ENCODE data around the gene ZSWIM4. TPM values are rescaled to one million over a fixed set of nuclear protein-coding genes. Genes with fewer than 3 reads are reported as not detected.
A peak's percentile ranks its signal among the peaks of the same experiment; 100 is the strongest.

ZSWIM4 gene
- total RNA-seq, 2 donors from 2014 or later: 3.4 to 12.5 TPM

DNA sequence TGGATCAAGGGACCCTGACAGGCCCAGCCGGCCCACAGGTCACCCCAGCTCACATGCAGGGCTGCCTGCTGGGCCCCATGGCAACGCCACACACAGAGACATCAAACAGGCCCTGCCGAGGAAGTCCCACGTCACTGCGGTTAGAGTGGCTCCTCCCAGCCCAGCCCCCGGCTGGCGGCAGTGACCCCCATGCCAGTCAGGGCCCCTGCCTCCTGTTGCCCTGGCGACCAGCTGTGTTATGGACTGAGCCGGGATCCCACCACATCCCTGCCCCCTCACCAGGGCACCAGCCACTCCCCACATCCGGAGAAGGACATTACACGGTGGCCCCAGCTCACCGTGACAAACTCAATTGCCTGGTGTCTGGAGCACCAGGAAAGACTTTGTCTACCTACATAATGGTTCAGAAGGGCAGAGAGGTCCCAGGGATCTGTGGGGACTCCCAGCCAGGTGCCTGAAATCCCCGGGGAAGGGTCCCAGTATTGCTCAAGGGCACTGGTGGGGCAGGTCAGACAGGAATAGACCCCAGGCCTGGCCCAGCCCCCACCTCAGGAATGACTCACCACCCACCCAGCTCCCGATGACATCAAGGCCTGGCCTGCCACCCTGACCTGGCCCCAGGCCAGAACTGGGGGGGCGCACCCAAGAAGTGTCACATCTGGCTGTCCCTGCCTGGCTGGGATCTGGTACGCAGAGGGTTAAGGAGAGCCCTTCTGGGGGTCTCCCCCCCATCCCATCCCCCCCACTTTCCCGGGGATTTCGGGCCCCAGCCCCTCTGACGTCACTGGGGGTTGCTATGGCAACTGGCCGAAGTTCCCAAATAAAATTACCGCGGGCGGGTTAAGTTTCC, 51.5 kb downstream of the ZSWIM4 start:
- peak; percentile 63 for ATAC-seq
- Histone ChIP-seq H3K4me1 (peaks cover 69% of the 10 kb centered on the region), H3K27me3 (no peaks in the 10 kb centered on the region), H3K27ac (peak overlapping the region; percentile 95 to 100 (median 99)), H3K4me3 (no peak overlapping the region), H3K36me3 (replicated peaks in 1 of 2; ENCODE audit: insufficient read depth in 1 of 2, low read depth in 2 of 2) (no peaks in the 10 kb centered on the region), H3K9me3 (no peaks in the 10 kb centered on the region)
- 0 to 19% methylated on average over 3 to 22 of the region's 23 CpGs for WGBS, 2 donors
- intact Hi-C loops (cut with DNase I): no loop called here
- peak; percentile 92 to 97 (median 94) for DNase-seq
- TF ChIP-seq, protein P1, sequence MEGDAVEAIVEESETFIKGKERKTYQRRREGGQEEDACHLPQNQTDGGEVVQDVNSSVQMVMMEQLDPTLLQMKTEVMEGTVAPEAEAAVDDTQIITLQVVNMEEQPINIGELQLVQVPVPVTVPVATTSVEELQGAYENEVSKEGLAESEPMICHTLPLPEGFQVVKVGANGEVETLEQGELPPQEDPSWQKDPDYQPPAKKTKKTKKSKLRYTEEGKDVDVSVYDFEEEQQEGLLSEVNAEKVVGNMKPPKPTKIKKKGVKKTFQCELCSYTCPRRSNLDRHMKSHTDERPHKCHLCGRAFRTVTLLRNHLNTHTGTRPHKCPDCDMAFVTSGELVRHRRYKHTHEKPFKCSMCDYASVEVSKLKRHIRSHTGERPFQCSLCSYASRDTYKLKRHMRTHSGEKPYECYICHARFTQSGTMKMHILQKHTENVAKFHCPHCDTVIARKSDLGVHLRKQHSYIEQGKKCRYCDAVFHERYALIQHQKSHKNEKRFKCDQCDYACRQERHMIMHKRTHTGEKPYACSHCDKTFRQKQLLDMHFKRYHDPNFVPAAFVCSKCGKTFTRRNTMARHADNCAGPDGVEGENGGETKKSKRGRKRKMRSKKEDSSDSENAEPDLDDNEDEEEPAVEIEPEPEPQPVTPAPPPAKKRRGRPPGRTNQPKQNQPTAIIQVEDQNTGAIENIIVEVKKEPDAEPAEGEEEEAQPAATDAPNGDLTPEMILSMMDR (IDR thresholded peaks at IDR 0.05): no peak
- peak in 1 of 3 donors; percentile 14 for TF ChIP-seq POLR2A (IDR thresholded peaks at IDR 0.05)

DNA sequence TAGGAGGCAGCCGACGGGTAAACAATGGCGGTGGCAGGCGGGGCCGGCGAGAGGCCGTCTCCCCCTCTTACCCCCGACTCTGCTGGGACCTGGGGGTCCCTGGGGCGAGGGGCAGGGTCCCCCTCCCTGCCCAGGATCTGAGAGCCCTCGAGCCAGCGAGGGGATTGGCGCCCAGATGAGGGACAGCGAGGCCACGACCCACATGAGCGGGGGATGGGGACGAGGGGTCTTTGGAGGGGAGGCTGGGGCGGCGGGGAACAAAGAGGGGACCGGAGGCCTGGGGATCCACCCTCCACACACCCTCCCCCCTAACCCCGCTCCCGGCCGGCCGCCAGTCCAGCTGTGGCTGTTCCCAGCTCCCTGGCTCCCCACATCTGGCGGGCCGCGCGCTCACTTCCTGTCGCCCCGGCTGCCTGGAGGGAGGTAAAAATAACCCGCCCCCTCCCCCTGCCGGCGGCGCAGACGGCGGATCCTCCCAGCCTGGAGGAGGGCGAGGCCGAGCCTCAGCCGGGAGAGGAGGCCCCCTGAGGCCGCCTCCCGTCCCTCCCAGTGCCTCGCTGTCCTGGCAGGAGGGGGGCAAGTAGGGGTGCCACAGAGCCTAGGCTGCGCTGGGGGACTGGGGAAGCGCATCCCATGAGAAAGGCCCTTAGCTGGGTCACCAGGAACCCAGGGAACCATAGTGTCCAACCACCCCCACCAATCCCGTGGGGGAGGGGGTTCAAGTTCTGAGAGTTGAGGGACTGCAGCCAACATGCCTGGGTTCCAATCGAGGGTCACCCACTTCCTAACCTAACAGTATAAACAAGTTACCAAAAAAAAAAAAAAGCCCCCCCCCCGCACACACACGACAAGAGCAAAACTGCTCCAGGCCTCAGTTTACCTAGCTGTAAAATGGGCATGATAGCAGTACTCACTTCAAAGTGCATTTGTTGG, 52.4 kb downstream of the ZSWIM4 start:
- TF ChIP-seq POLR2A (IDR thresholded peaks at IDR 0.05): peak; percentile 86 to 93 (median 92)
- TF ChIP-seq, protein P1 (IDR thresholded peaks at IDR 0.05): peak in 5 of 7 experiments; percentile 21 to 56 (median 39)
- H3K4me3 ChIP-seq: no peak overlapping the region
- peak overlapping the region; percentile 95 to 100 (median 99) for H3K27ac ChIP-seq
- no peaks in the 10 kb centered on the region for H3K36me3 ChIP-seq (replicated peaks in 1 of 2; ENCODE audit: insufficient read depth in 1 of 2, low read depth in 2 of 2)
- no peaks in the 10 kb centered on the region for H3K27me3 ChIP-seq
- WGBS, 2 donors: 2 to 14% methylated on average over 8 to 44 of the region's 47 CpGs
- peak; percentile 92 to 95 (median 92) for DNase-seq
- peak; percentile 62 for ATAC-seq
- no peaks in the 10 kb centered on the region for H3K9me3 ChIP-seq
- intact Hi-C loops (cut with DNase I): no loop called here
- peaks cover 69% of the 10 kb centered on the region for H3K4me1 ChIP-seq

DNA sequence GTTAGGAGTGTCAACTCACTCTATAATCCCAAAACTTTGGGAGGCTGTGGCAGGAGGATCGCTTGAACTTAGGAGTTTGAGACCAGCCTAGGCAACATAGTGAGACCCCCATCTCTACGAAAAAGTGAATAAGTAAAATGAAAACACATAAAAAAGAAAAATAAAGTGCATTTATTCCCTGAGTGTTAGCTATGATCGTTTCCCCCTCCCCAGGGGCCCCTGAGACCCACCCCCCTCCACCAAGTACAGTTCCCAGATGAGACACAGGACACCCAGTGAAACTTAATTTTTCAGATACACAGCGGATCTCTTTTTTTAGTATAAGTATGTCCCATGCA, 53.1 kb downstream of the ZSWIM4 start:
- H3K9me3 ChIP-seq: no peaks in the 10 kb centered on the region
- no peaks in the 10 kb centered on the region for H3K27me3 ChIP-seq
- TF ChIP-seq POLR2A (IDR thresholded peaks at IDR 0.05): no peak
- TF ChIP-seq, protein P1 (IDR thresholded peaks at IDR 0.05): no peak
- ATAC-seq (no peak), DNase-seq (no peak)
- intact Hi-C loops (cut with DNase I): no loop called here
- 70 to 81% methylated on average over 4 of the region's 4 CpGs for WGBS, 2 donors
- H3K27ac ChIP-seq: peak overlapping the region in 3 of 4 donors; percentile 95 to 99 (median 99)
- H3K36me3 ChIP-seq (replicated peaks in 1 of 2; ENCODE audit: insufficient read depth in 1 of 2, low read depth in 2 of 2): no peaks in the 10 kb centered on the region
- peaks cover 65% of the 10 kb centered on the region for H3K4me1 ChIP-seq
- H3K4me3 ChIP-seq: no peak overlapping the region

DNA sequence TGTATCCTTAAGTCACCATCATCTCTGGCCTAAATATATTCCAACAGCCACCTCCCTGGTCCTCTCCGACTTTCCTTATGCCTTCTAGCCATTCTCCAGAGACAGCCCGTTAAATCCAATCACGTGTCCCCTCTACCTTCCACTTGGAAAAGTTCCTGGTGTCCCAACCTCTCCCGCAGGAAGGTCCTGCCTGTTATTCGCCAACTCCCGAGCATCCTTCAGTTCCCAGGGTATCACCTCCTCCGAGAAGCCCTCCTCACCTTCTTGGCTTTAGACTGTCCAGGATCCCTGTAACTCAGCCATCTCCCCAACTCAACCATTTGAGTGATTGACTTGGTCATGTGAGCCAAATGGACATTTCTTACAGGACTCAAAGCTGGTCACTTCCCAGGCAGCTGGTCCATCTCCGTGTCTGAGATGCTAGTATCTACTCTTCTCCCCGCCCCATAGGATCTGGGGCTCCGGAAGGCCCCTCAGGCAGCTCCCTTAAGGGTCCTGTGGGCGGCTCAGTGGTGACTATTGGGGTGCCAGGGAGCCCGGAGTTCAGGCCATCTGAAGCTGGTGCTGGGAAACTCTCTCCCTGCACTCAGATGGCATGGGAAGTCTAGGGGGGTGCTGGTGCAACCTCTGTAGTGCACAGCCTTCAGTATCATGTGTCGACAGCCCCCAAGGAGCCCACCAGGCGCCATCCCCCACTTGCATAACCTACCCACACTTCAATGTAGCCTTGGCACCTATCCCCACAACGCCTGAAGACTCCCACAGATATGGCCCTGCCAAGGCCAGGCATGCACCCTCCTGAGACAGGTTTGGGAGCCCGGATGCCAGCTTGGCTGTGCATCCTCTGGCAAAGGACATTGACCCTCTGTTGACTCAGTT, 53.8 kb downstream of the ZSWIM4 start:
- no peaks in the 10 kb centered on the region for H3K9me3 ChIP-seq
- H3K27me3 ChIP-seq: no peaks in the 10 kb centered on the region
- no peak for ATAC-seq
- no peak for TF ChIP-seq POLR2A (IDR thresholded peaks at IDR 0.05)
- TF ChIP-seq, protein P1 (IDR thresholded peaks at IDR 0.05): no peak
- WGBS, 2 donors: 47 to 53% methylated on average over 9 to 16 of the region's 16 CpGs
- intact Hi-C loops (cut with DNase I): no loop called here
- H3K4me3 ChIP-seq: no peak overlapping the region
- H3K36me3 ChIP-seq (replicated peaks in 1 of 2; ENCODE audit: insufficient read depth in 1 of 2, low read depth in 2 of 2): no peaks in the 10 kb centered on the region
- peak in 1 of 4 donors; percentile 26 for DNase-seq
- H3K27ac ChIP-seq: peak overlapping the region; percentile 55 to 95 (median 62)
- peaks cover 57% of the 10 kb centered on the region for H3K4me1 ChIP-seq
